WTC11 (cell line): ENCODE measurements around the gene ADSL. TPM values are rescaled to one million over a fixed set of nuclear protein-coding genes. Genes with fewer than 3 reads are reported as not detected.

Experiments
- ATAC-seq: fragments of 200-7000 bp; cut with Tn5 transposase; 2 replicates; pipeline ENCODE4 v1.10.0; 2021; ENCODE audit warnings: mild to moderate bottlenecking, moderate library complexity
- CTCF ChIA-PET: fragments of 300-600 bp; sonication (Branson Sonifier 250); formaldehyde crosslinking; loops from one replicate; lab custom pipeline; 2021; ENCODE audit warnings: antibody characterized with exemption; lab: Charles Lee
- POLR2A ChIA-PET: fragments of 350-600 bp; sonication (Branson Sonifier 250); formaldehyde crosslinking; loops from one replicate; lab custom pipeline; 2021; ENCODE audit warnings: antibody characterized with exemption; lab: Charles Lee
- DNase-seq: peaks from one replicate; pipeline ENCODE4 v3.0.0; 2021; ENCODE audit warnings: low spot score
- H3K27ac Mint-ChIP-seq: 2 replicates; pipeline ENCODE4 v1.8.0; 2021; ENCODE audit warnings: mixed read lengths
- H3K27me3 Mint-ChIP-seq: 2 replicates; pipeline ENCODE4 v1.8.0; 2021; ENCODE audit warnings: low read depth, mild to moderate bottlenecking, moderate library complexity, mixed read lengths
- H3K36me3 Mint-ChIP-seq: 2 replicates; pipeline ENCODE4 v1.8.0; 2021; ENCODE audit warnings: mixed read lengths
- H3K4me1 Mint-ChIP-seq: 2 replicates; pipeline ENCODE4 v1.8.0; 2022; ENCODE audit warnings: mixed read lengths
- H3K4me3 Mint-ChIP-seq: 2 replicates; pipeline ENCODE4 v1.8.0; 2021; ENCODE audit warnings: mild to moderate bottlenecking, moderate library complexity, mixed read lengths
- H3K9me3 Mint-ChIP-seq: 2 replicates; pipeline ENCODE4 v1.8.0; 2021; ENCODE audit warnings: mixed read lengths
- CBFB ChIP-seq: sonication (generic); formaldehyde crosslinking; IDR thresholded peaks from 2 replicates; pipeline ENCODE4 v1.8.1; 2022; ENCODE audit warnings: mild to moderate bottlenecking, low read depth, missing genetic modification reagents
- CREB1 ChIP-seq: sonication (generic); formaldehyde crosslinking; IDR thresholded peaks from 2 replicates; pipeline ENCODE4 v1.8.0; 2023; ENCODE audit warnings: mild to moderate bottlenecking, missing genetic modification reagents
- E2F4 ChIP-seq: sonication (generic); formaldehyde crosslinking; IDR thresholded peaks from 2 replicates; pipeline ENCODE4 v1.8.1; 2022; ENCODE audit warnings: low read depth, mild to moderate bottlenecking, moderate library complexity, missing genetic modification reagents, borderline replicate concordance
- E2F5 ChIP-seq: sonication (generic); formaldehyde crosslinking; IDR thresholded peaks from 2 replicates; pipeline ENCODE4 v1.8.1; 2022; ENCODE audit warnings: mild to moderate bottlenecking, moderate library complexity, missing genetic modification reagents
- FOXJ3 ChIP-seq: sonication (generic); formaldehyde crosslinking; IDR thresholded peaks from 2 replicates; pipeline ENCODE4 v1.9.0; 2021; ENCODE audit warnings: missing genetic modification reagents, mild to moderate bottlenecking, borderline replicate concordance
- FOXP1 ChIP-seq: sonication (generic); formaldehyde crosslinking; IDR thresholded peaks from 2 replicates; pipeline ENCODE4 v1.8.0; 2022; ENCODE audit warnings: missing genetic modification reagents, mild to moderate bottlenecking, moderate library complexity, borderline replicate concordance
- GABPB1 ChIP-seq: sonication (generic); formaldehyde crosslinking; IDR thresholded peaks from 2 replicates; pipeline ENCODE4 v1.8.1; 2023; ENCODE audit warnings: mild to moderate bottlenecking, missing genetic modification reagents
- JUN ChIP-seq: sonication (generic); formaldehyde crosslinking; IDR thresholded peaks from 2 replicates; pipeline ENCODE4 v1.8.0; 2023; ENCODE audit warnings: mild to moderate bottlenecking, missing genetic modification reagents
- KAT7 ChIP-seq: sonication (generic); formaldehyde crosslinking; IDR thresholded peaks from 2 replicates; pipeline ENCODE4 v1.8.1; 2023; ENCODE audit warnings: missing genetic modification reagents, mild to moderate bottlenecking, borderline replicate concordance
- MYBL2 ChIP-seq: sonication (generic); formaldehyde crosslinking; IDR thresholded peaks from 2 replicates; pipeline ENCODE4 v1.8.1; 2023; ENCODE audit warnings: mild to moderate bottlenecking, moderate library complexity, missing genetic modification reagents
- NFYB ChIP-seq: sonication (generic); formaldehyde crosslinking; conservative IDR thresholded peaks from 2 replicates; pipeline ENCODE4 v1.8.0; 2022; ENCODE audit warnings: low read depth, missing genetic modification reagents
- PRRX2 ChIP-seq: fragments of 250-450 bp; sonication (Bioruptor Pico); IDR thresholded peaks from 2 replicates; pipeline ENCODE4 v1.8.0; 2021; ENCODE audit warnings: mild to moderate bottlenecking
- RORB ChIP-seq: fragments of 250-450 bp; sonication (Bioruptor Pico); IDR thresholded peaks from 2 replicates; pipeline ENCODE4 v1.9.0; 2021; ENCODE audit warnings: mild to moderate bottlenecking
- TEAD4 ChIP-seq: sonication (generic); formaldehyde crosslinking; IDR thresholded peaks from 2 replicates; pipeline ENCODE4 v1.8.0; 2022; ENCODE audit warnings: mild to moderate bottlenecking, missing genetic modification reagents
- ZNF512 ChIP-seq: sonication (generic); formaldehyde crosslinking; IDR thresholded peaks from 2 replicates; pipeline ENCODE4 v1.8.1; 2022; ENCODE audit warnings: missing genetic modification reagents, borderline replicate concordance
- total RNA-seq: library from RNA; stranded (reverse); gene quantifications from 3 replicates; pipeline ENCODE4 v1.2.3, GENCODE V29; 2021
- TF ChIP-seq, protein P1 (sequence below): sonication (generic); formaldehyde crosslinking; IDR thresholded peaks from 2 replicates; pipeline ENCODE4 v1.8.0; 2023; ENCODE audit warnings: mild to moderate bottlenecking, missing genetic modification reagents
- TF ChIP-seq, protein P2 (sequence below): sonication (generic); formaldehyde crosslinking; IDR thresholded peaks from 2 replicates; pipeline ENCODE4 v1.8.1; 2023; ENCODE audit warnings: mild to moderate bottlenecking, missing genetic modification reagents, borderline replicate concordance
- TF ChIP-seq, protein P3 (sequence below): sonication (generic); formaldehyde crosslinking; IDR thresholded peaks from 2 replicates; pipeline ENCODE4 v1.8.1; 2023; ENCODE audit warnings: mild to moderate bottlenecking, missing genetic modification reagents
- TF ChIP-seq, protein P4 (sequence below): sonication (generic); formaldehyde crosslinking; conservative IDR thresholded peaks from 2 replicates; pipeline ENCODE4 v1.8.1; 2023; ENCODE audit warnings: mild to moderate bottlenecking, low read depth, missing genetic modification reagents, moderate library complexity

Gene ADSL
- total RNA-seq, 1 experiment from 2014 or later = 154 TPM

- TF ChIP-seq, protein P1, sequence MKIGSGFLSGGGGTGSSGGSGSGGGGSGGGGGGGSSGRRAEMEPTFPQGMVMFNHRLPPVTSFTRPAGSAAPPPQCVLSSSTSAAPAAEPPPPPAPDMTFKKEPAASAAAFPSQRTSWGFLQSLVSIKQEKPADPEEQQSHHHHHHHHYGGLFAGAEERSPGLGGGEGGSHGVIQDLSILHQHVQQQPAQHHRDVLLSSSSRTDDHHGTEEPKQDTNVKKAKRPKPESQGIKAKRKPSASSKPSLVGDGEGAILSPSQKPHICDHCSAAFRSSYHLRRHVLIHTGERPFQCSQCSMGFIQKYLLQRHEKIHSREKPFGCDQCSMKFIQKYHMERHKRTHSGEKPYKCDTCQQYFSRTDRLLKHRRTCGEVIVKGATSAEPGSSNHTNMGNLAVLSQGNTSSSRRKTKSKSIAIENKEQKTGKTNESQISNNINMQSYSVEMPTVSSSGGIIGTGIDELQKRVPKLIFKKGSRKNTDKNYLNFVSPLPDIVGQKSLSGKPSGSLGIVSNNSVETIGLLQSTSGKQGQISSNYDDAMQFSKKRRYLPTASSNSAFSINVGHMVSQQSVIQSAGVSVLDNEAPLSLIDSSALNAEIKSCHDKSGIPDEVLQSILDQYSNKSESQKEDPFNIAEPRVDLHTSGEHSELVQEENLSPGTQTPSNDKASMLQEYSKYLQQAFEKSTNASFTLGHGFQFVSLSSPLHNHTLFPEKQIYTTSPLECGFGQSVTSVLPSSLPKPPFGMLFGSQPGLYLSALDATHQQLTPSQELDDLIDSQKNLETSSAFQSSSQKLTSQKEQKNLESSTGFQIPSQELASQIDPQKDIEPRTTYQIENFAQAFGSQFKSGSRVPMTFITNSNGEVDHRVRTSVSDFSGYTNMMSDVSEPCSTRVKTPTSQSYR (CRISPR knock-in tag) = no peak
- TF ChIP-seq, protein P2, sequence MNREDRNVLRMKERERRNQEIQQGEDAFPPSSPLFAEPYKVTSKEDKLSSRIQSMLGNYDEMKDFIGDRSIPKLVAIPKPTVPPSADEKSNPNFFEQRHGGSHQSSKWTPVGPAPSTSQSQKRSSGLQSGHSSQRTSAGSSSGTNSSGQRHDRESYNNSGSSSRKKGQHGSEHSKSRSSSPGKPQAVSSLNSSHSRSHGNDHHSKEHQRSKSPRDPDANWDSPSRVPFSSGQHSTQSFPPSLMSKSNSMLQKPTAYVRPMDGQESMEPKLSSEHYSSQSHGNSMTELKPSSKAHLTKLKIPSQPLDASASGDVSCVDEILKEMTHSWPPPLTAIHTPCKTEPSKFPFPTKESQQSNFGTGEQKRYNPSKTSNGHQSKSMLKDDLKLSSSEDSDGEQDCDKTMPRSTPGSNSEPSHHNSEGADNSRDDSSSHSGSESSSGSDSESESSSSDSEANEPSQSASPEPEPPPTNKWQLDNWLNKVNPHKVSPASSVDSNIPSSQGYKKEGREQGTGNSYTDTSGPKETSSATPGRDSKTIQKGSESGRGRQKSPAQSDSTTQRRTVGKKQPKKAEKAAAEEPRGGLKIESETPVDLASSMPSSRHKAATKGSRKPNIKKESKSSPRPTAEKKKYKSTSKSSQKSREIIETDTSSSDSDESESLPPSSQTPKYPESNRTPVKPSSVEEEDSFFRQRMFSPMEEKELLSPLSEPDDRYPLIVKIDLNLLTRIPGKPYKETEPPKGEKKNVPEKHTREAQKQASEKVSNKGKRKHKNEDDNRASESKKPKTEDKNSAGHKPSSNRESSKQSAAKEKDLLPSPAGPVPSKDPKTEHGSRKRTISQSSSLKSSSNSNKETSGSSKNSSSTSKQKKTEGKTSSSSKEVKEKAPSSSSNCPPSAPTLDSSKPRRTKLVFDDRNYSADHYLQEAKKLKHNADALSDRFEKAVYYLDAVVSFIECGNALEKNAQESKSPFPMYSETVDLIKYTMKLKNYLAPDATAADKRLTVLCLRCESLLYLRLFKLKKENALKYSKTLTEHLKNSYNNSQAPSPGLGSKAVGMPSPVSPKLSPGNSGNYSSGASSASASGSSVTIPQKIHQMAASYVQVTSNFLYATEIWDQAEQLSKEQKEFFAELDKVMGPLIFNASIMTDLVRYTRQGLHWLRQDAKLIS = no peak
- TF ChIP-seq CBFB (CRISPR knock-in tag) = no peak
- TF ChIP-seq, all 79 proteins: peak for 0
Measured at GRCh38 chr22:40368016-40368415, 21.7 kb downstream of the ADSL start (continued).

- CTCF ChIA-PET = no interaction called here
- no peak overlapping the region for H3K4me3 Mint-ChIP-seq
- no peak for TF ChIP-seq GABPB1 (CRISPR knock-in tag)
- no peak for TF ChIP-seq E2F5 (CRISPR knock-in tag)
- TF ChIP-seq PRRX2 (CRISPR knock-in tag) = no peak
- TF ChIP-seq, protein P3, sequence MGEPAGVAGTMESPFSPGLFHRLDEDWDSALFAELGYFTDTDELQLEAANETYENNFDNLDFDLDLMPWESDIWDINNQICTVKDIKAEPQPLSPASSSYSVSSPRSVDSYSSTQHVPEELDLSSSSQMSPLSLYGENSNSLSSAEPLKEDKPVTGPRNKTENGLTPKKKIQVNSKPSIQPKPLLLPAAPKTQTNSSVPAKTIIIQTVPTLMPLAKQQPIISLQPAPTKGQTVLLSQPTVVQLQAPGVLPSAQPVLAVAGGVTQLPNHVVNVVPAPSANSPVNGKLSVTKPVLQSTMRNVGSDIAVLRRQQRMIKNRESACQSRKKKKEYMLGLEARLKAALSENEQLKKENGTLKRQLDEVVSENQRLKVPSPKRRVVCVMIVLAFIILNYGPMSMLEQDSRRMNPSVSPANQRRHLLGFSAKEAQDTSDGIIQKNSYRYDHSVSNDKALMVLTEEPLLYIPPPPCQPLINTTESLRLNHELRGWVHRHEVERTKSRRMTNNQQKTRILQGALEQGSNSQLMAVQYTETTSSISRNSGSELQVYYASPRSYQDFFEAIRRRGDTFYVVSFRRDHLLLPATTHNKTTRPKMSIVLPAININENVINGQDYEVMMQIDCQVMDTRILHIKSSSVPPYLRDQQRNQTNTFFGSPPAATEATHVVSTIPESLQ (CRISPR knock-in tag) = no peak
- TF ChIP-seq FOXJ3 (CRISPR knock-in tag) = no peak
- TF ChIP-seq, protein P4, sequence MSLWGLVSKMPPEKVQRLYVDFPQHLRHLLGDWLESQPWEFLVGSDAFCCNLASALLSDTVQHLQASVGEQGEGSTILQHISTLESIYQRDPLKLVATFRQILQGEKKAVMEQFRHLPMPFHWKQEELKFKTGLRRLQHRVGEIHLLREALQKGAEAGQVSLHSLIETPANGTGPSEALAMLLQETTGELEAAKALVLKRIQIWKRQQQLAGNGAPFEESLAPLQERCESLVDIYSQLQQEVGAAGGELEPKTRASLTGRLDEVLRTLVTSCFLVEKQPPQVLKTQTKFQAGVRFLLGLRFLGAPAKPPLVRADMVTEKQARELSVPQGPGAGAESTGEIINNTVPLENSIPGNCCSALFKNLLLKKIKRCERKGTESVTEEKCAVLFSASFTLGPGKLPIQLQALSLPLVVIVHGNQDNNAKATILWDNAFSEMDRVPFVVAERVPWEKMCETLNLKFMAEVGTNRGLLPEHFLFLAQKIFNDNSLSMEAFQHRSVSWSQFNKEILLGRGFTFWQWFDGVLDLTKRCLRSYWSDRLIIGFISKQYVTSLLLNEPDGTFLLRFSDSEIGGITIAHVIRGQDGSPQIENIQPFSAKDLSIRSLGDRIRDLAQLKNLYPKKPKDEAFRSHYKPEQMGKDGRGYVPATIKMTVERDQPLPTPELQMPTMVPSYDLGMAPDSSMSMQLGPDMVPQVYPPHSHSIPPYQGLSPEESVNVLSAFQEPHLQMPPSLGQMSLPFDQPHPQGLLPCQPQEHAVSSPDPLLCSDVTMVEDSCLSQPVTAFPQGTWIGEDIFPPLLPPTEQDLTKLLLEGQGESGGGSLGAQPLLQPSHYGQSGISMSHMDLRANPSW (CRISPR knock-in tag) = no peak
- TF ChIP-seq MYBL2 (CRISPR knock-in tag) = no peak
- TF ChIP-seq RORB = no peak
- no peak for TF ChIP-seq ZNF512 (CRISPR knock-in tag)
- TF ChIP-seq CREB1 (CRISPR knock-in tag) = no peak
- no peak for TF ChIP-seq E2F4 (CRISPR knock-in tag)
- no peak for TF ChIP-seq KAT7 (CRISPR knock-in tag)
- no peak for TF ChIP-seq JUN (CRISPR knock-in tag)
- TF ChIP-seq FOXP1 (CRISPR knock-in tag) = no peak
- no peak for TF ChIP-seq NFYB (CRISPR knock-in tag)
- TF ChIP-seq TEAD4 = no peak
- H3K4me1 Mint-ChIP-seq = peaks cover 8% of the 10 kb centered on the region
- POLR2A ChIA-PET = no interaction called here
- H3K27me3 Mint-ChIP-seq = no peaks in the 10 kb centered on the region
- DNase-seq = no peak
- H3K9me3 Mint-ChIP-seq = no peaks in the 10 kb centered on the region
- H3K36me3 Mint-ChIP-seq = peaks cover 57% of the 10 kb centered on the region
- H3K27ac Mint-ChIP-seq = no peak overlapping the region
- ATAC-seq = no peak
Measured at GRCh38 chr22:40368836-40369235, 22.5 kb downstream of the ADSL start.
